HG03097 (cell line): ENCODE results near the gene MED29.
A peak's percentile ranks its signal among the peaks of the same experiment; 100 is the strongest.

Experiments used
- ATAC-seq: cut with Tn5 transposase; IDR thresholded peaks from one replicate; pipeline ENCODE4 v1.9.1; 2021; ENCODE audit not compliant: unreplicated experiment, low FRiP score

Gene MED29

DNA sequence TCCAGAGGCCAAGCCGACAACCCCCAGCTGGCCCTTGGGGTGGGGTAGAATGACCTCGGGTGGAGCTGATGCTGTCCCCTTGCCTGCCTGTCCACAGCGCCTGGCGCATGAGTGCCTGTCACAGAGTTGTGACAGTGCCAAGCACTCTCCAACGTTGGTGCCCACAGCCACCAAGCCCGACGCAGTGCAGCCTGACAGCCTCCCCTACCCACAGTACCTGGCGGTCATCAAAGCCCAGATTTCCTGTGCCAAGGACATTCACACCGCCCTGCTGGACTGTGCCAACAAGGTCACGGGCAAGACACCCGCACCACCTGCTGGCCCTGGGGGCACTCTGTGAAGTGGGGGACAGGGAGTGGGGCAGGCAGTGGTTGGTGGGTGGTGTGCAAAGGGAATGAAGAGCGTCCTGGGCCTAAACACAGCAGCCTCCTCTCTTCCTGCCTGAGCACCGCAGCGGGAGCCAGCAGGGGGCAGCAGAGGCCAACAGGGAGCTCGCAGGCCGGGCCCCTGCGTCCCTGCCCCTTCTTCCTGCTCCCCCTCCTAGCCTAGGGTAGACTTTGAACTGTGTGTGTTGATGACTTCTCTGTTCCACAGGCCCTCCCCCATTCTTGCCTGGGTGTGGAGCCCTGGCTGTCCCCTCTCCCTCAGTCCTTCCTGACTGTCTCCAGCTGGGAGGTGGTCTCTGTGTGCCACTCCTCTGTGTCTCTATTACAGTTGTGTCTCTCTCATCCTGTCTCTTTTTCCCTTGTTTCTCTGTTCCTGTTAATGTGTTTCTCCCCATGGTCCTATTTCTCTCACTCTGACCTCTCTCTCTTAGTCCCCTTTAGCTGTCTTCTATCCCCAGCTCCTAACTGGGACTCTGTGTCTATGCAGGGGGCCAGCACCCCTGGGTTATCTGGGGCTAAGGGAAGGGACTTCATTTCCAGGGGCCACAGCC is 6.5 kb downstream of the MED29 start:
- ATAC-seq = no peak

DNA sequence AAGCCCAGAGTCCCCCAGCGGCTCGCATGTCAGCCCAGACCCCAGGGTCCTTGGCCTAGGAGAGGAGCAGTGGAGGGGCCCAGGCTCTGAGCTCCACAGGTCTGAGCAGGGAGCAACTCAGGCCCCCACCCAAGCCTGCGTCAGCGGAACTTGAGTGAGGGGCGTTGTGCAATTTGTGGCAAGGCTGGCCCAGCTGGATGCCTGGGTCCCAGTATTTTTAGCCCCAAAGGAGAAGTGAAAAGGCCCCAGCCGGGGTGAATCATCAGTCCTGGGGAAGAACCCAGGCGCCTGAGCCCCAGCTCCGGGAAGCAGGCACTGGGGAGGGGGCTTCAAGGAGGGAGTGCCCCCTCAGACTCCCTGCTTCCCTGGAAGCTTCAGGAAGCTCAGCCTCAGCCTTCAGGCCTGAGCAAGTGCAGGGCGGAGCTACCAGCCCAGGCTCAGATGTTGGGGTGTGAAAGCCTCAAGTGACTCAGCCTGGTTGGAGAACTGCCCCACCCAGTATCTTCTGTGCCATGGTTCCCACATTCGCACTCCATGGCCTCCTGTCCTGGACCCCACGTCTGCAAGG is 7.2 kb downstream of the MED29 start:
- ATAC-seq = no peak

DNA sequence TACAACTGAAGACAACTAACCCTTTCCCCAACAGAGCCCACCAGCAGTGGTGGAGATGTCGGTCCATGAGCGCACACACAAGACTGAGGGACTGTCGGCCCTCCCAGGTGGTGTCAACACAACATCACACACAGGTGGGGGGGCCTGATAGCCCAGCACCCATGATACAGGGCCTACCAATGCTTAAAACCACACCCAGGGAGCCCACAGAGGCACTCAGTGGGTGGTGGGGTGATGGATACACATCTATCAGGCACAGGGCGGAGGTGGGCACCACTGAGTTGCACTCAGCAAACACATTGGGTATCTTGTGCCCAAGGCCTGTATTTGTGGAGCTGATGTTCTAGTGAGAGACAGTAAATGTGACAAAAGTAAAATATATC is 8.5 kb downstream of the MED29 start:
- no peak for ATAC-seq

DNA sequence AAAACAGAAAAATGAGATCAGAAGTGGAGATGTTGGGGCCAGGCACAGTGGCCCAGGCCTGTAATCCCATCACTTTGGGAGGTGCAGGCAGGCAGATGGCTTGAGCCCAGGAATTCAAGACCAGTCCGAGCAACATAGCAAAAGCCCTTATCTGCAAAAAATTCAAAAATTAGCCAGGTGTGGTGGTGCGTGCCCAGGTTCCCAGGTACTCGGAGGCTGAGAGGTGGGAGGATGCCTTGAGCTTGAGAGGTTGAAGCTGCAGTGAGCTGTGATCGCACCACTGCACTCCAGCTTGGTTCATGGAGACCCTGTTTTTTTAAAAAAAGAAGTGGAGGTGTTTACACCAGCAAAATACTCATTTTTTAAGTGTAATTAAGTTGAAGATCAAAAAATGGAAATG is 8.9 kb downstream of the MED29 start:
- no peak for ATAC-seq

DNA sequence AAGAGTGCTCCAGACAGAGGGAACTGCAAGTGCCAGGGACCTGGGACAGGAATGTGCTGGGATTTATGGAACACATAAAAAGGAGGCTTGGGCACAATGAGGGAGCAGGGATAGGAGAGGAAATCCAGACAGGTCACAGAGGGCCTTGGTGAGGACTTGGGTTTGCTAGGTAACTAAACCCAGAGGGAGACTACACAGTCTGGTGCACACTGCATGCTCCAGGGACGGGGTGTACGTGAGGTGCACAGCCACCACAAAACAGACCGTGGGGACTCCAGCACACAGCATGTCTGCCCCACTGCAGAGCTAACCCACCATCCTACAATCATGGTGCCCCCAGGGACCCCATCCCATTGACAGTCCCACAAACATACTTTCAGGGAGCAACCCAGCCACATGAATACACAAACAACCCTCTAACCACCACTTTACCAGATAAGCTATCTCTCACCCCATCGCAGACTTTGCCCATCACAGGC is 9.9 kb downstream of the MED29 start:
- no peak for ATAC-seq

DNA sequence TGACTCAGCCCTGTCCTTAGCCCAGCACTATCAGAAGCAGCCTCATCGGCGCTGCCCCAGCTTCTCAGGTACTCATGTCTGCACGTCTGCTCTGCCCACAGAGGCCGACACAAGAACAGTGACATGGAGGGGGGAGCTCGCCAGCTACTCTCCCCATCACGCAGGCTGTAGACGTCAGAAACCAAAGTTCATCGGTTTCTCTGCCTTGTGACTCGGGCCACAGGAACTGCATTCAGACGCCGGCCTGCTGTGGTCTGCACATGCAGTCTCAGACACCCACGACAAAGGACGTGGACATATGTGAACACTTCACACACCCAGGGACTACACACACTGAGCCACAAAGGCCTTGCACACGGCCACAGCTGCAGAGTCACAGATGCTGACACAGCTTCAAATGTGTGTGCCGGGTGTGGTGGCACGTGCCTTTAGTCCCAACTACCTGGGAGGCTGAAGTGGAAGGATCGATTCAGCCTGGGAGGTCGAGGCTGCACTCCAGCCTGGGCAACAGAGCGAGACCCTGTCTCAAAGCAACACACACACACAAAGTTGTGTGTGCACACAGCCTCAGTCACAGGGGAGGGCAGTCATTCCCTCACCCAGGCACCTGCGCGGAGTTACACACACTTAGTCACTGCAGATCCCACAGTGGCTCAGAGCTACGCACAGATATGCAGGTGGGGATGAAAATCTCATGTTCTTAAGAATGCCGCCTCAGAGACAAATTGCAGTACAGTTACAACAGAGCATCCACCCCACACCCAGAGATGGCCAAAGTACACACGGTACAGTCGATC is 10.6 kb downstream of the MED29 start:
- no peak for ATAC-seq

DNA sequence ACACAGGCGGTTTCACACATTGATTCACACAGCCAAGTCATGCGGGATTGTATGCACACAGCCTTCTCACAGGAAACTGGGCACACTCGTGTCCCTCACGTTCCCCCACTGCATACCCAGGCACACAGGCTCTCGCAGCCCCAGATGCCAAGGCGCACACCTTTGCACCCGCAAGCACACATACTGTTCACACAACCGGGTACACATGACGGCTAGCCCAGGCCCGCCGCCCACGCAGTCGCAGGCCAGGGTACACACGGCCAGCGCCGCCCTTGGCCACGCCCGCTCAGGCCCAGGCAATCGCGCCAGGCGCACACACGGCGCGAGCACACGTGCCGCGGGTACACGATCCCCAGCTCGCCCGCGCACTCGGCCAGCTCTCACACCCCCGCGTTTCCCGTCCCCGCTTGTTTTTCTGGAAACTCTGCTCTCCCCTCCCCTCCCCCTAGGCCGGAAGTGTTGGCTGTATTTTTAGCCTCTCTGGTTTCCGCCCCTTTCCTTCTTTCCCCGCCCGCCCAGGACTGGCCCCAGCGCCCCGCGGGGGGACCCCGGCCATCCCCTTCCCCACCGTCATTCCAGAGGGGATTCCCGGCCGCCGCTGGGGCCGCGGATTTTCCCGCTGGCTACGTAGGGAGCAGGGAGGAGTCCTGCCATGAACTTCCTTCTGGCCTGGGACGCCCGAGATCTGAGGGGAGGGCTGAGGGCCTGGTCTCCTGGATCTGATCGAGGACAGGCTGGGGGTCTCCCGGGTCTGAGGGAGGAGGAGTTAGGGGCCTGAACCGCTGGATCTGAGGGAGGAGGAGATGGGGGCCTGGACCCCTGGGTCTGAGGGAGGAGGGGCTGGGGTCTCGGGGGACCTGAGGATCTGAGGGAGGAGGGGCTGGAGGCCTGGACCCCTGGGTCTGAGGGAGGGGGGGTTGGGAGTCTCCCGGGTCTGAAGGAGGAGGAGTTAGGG is 11.4 kb downstream of the MED29 start:
- no peak for ATAC-seq

DNA sequence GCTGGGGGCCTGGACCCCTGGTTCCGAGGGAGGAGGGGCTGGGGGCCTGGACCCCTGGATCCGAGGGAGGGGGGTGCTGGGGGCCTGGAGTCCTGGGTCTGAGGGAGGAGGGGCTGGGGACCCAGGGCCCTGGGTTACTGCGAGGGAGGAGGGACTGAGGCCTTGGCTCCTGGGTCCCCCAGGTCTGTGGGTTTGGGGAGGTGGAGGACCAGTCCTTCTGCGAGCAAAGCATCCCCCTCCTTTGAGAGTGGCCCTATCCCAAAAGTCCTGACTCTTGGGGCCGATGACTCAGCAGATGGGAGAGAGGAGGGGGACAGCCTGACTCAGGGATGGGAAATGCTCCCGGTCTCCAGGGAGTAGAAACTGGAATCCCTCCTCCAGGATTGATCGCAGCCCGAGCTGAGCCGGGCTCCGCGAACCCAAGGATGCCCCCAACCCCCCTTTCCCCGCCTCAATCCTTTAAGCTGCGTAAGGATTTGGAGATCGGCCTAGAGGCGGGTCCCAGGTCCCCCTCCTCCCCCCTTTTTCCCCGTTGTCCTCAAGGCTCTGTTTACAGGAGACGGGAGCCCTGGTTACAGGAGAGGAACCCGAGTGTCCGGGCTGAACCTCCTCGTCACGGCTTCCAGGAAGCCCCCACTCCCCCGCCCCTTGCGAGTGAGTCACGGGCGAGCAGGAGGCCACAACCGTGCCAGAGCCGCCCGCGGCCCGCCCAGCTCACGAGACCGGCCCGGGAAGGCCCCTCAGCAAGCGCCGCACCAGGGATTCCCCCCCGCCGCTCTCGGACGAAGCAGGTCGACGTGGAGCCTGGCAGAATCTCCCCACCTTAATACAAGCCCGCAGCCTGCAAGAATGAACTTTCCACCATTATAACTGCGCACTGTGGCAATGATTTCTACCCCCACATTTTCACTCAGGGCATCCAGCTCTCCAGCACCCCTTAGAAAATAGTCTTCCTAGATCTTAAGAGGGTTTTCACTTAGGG is 12.4 kb downstream of the MED29 start:
- no peak for ATAC-seq

DNA sequence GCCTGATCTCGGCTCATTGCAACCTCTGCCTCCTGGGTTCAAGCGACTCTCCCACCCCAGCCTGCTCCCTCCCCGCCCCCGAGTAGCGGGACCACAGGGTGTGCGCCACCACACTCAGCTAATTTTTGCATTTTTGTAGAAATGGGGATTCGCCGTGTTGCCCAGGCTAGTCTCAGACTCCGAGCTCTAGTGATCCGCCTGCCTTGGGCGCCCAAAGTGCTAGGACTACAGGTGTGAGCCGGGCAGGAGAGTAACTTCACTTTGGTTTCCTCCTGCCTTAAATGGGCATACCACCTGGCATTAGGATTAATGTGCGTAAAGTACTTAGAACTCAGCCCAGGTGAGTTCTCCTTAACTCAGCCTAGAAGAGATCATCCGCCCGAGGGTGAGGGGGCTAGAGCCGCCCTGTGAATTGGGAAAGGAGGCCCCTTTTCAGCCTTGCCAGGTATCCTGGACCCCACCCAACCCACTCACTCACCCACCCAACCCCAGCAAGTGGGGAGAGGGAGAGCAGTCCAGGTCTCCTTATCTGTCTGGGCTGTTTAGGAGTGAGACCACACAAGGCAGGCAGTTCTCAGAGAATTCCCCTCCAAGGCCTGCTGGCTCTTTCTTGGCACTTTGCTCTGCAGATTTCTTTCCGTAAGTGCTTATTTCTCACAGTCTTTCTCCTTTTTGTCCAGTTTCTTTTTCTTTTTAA is 14.2 kb downstream of the MED29 start:
- ATAC-seq = no peak

DNA sequence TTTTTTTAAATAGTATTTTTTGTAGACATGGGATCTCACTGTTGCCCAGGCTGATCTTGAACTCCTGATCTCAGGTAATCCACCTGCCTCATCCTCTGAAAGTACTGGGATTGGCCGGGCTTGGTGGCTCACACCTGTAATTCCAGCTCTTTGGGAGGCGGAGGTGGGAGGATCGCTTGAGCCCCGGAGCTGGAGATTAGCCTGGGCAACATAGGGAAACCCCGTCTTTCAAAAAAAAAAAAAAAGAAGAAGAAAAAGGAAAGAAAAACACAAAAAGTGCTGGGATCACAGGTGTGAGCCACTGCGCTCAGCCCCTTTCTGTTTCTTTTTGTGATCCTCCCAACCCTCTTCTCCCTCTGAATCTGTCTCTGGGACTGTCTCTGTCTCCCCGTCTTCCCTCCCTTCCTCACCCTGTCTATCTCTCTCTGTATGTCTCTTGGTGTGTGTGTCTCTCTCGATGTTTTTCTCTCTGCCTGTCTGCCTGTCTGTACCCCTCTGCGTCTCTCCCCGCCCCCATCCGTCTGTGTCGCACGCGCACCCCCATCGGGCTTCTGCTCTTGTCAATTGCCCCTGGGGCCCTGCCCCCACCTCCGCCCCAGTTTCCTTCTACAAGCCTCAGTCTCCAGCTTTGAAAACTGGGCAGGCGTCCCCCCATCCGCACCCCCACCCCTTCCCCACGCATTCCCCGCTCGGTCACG is 14.9 kb downstream of the MED29 start:
- ATAC-seq = no peak

DNA sequence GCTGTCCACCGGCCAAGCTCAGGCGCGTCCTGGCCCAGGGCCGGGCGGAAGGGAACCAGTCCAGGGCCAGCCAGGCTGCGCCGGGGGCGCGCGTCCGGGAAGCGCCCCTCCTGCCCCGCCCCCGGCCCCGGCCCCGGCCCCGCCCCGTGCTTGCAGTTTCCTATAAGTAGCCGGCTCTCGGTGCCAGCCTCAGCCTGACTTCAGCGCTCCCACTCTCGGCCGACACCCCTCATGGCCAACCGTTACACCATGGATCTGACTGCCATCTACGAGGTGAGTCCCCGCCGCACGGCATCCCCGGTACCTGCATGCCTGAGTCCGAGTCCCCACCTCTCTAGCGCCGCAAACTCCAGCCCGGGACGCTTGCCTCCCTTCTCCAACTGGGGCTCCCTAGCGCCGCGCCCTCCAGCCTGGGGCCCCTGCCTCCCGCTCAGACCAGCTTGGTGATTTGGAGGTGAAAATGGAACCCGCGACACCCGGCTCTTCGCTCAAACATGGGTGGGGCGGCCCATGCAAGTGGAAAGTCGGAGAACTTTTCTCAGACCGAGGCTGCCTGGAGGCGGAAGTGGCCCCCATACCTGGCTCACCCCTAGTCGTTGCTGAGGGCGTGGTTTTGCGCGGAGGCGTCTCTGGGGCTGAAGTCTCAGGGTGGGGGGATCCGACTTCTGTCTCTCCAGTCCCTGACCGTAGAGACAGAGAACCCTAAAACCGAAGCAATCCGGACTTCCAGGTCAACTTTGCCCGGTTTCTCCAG is 15.7 kb downstream of the MED29 start, which contains the start of gene ZFP36:
ZFP36 (plus strand) TSS at position 192 of the 754 bp plus-strand sequence; CDS start at position 250, 58 bp downstream.
- ATAC-seq = peak; percentile 25

DNA sequence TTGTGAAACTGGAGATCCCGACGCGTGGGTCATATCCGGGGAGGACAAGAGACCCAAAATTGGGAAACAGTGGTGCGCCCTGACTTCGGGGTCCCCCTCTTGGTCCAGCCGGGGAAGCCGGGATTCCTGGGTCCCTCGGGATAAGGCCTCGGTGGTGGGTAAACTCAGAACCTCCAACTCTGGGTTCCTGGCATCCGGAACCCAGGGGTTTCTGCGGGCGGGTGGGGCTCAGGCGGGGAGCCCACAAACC is 16.2 kb downstream of the MED29 start:
- no peak for ATAC-seq

DNA sequence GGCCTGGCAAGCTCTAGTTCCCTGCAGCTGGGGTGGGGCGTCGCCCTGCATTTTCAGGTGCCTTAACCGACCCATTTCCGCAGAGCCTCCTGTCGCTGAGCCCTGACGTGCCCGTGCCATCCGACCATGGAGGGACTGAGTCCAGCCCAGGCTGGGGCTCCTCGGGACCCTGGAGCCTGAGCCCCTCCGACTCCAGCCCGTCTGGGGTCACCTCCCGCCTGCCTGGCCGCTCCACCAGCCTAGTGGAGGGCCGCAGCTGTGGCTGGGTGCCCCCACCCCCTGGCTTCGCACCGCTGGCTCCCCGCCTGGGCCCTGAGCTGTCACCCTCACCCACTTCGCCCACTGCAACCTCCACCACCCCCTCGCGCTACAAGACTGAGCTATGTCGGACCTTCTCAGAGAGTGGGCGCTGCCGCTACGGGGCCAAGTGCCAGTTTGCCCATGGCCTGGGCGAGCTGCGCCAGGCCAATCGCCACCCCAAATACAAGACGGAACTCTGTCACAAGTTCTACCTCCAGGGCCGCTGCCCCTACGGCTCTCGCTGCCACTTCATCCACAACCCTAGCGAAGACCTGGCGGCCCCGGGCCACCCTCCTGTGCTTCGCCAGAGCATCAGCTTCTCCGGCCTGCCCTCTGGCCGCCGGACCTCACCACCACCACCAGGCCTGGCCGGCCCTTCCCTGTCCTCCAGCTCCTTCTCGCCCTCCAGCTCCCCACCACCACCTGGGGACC is 16.6 kb downstream of the MED29 start:
- no peak for ATAC-seq

DNA sequence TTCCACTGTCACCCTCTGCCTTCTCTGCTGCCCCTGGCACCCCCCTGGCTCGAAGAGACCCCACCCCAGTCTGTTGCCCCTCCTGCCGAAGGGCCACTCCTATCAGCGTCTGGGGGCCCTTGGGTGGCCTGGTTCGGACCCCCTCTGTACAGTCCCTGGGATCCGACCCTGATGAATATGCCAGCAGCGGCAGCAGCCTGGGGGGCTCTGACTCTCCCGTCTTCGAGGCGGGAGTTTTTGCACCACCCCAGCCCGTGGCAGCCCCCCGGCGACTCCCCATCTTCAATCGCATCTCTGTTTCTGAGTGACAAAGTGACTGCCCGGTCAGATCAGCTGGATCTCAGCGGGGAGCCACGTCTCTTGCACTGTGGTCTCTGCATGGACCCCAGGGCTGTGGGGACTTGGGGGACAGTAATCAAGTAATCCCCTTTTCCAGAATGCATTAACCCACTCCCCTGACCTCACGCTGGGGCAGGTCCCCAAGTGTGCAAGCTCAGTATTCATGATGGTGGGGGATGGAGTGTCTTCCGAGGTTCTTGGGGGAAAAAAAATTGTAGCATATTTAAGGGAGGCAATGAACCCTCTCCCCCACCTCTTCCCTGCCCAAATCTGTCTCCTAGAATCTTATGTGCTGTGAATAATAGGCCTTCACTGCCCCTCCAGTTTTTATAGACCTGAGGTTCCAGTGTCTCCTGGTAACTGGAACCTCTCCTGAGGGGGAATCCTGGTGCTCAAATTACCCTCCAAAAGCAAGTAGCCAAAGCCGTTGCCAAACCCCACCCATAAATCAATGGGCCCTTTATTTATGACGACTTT is 17.4 kb downstream of the MED29 start:
- no peak for ATAC-seq

DNA sequence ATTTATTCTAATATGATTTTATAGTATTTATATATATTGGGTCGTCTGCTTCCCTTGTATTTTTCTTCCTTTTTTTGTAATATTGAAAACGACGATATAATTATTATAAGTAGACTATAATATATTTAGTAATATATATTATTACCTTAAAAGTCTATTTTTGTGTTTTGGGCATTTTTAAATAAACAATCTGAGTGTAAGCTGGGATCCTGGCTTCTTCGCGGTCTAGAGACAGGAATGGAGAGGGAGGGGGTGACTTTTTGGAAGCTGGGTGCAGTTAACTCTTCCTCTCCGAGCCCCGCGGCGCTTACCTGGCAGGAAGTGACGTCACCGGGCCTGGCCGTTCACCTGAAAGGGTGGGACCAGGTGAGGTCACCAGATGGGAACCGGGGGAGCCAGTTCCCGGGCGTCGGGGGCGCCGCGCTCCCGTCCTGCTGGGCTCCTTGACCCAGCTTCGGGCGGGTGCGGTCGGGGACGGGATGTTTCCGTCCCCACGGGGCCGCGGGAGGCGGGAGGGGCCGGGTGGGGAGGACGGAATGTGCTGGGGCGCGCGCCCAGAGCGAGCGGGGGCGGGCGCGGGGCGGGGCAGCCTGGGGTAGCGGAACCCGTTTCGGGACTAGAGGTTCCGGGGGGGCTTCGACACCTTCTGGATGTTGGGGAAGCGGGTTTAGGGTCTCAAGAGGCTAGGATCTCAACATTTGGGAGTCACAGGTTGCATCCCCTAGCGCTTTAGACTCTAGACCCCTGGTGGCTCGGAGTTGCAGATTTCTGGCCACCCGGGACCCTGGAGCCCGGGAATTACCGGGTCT is 18.2 kb downstream of the MED29 start:
- no peak for ATAC-seq
